GM12878 (cell line): ENCODE data around the gene SHC2. TPM values are rescaled to one million over a fixed set of nuclear protein-coding genes. Genes with fewer than 3 reads are reported as not detected.

Experiments
- ATAC-seq: fragments of 200-7000 bp; cut with Tn5 transposase; 3 replicates; pipeline ENCODE4 v1.9.1; 2020; ENCODE audit warnings: mild to moderate bottlenecking, moderate library complexity
- BruUV-seq: library from RNA; stranded (reverse); fragments of 400-500 nt; replicated peaks from 2 replicates; lab custom pipeline; 2021; lab: Mats Ljungman, UMichigan
- CTCF ChIA-PET: fragments of 300-600 bp; sonication (Branson Sonifier 250); formaldehyde crosslinking; extraction: SDS; loops from one replicate; lab custom pipeline; 2021; ENCODE audit warnings: inconsistent platforms; lab: Yijun Ruan, JAX
- POLR2A ChIA-PET: fragments of 350-600 bp; formaldehyde crosslinking; extraction: SDS; loops from one replicate; lab custom pipeline; 2021; ENCODE audit warnings: inconsistent platforms; lab: Charles Lee
- RAD21 ChIA-PET: fragments of 300-600 bp; sonication (Branson Sonifier 250); formaldehyde crosslinking; loops from one replicate; lab custom pipeline; 2023; ENCODE audit warnings: antibody characterized with exemption; ENCODE audit not compliant: unreplicated experiment; lab: Charles Lee
- SMC1A ChIA-PET: fragments of 300-600 bp; sonication (Branson Sonifier 250); formaldehyde crosslinking; loops from one replicate; lab custom pipeline; 2023; ENCODE audit not compliant: unreplicated experiment, uncharacterized antibody; lab: Charles Lee
- DNase-seq: peaks from one replicate; pipeline ENCODE4 v3.0.0-alpha.2; 2011; ENCODE audit warnings: low read depth, low spot score
- FAIRE-seq: peaks from 3 replicates; lab custom pipeline; 2011; peaks lifted over from hg19 to GRCh38; lab: Jason Lieb, UNC
- H2AFZ ChIP-seq: 2 replicates; pipeline ENCODE4 v1.6.0; 2011; ENCODE audit warnings: low read depth, low read length, control low read depth; ENCODE audit not compliant: control insufficient read depth
- H3K27ac ChIP-seq: 2 replicates; pipeline ENCODE4 v1.5.1; 2011; ENCODE audit warnings: control low read depth; ENCODE audit not compliant: control insufficient read depth, insufficient read depth
- H3K27me3 ChIP-seq, 2 experiments: replicated peaks in 1 of 2; 2 replicates each; pipeline versions ENCODE4 v1.6.0 to v1.6.1; 2011; ENCODE audit warnings: low read length in 1 of 2; ENCODE audit not compliant: control insufficient read depth in 2 of 2, insufficient read depth in 2 of 2
- H3K36me3 ChIP-seq, 2 experiments: 2 replicates each; pipeline ENCODE4 v1.5.1; 2011; ENCODE audit warnings: low read length in 1 of 2; ENCODE audit not compliant: control insufficient read depth in 2 of 2, insufficient read depth in 2 of 2
- H3K4me1 ChIP-seq: 2 replicates; pipeline ENCODE4 v1.6.1; 2011; ENCODE audit warnings: mild to moderate bottlenecking, low read length, moderate library complexity, mixed read lengths; ENCODE audit not compliant: control insufficient read depth, insufficient read depth
- H3K4me2 ChIP-seq: 2 replicates; pipeline ENCODE4 v1.6.0; 2011; ENCODE audit warnings: control low read depth; ENCODE audit not compliant: control insufficient read depth, insufficient read depth
- H3K4me3 ChIP-seq: fragments of 200-600 bp; sonication (generic); 2 replicates; pipeline ENCODE4 v1.5.1; 2016
- H3K79me2 ChIP-seq: 2 replicates; pipeline ENCODE4 v1.6.0; 2011; ENCODE audit warnings: low read length; ENCODE audit not compliant: control insufficient read depth, insufficient read depth
- H3K9ac ChIP-seq: 2 replicates; pipeline ENCODE4 v1.8.0; 2011; ENCODE audit warnings: low read length, control low read depth, mixed read lengths; ENCODE audit not compliant: control insufficient read depth, insufficient read depth
- H3K9me3 ChIP-seq: replicated peaks from 3 replicates; pipeline ENCODE4 v1.5.1; 2011; ENCODE audit warnings: mild to moderate bottlenecking, low read length; ENCODE audit not compliant: control insufficient read depth, insufficient read depth
- H4K20me1 ChIP-seq: 2 replicates; pipeline ENCODE4 v1.6.0; 2011; ENCODE audit not compliant: control insufficient read depth, insufficient read depth
- BMI1 ChIP-seq: fragments of 450-650 bp; IDR thresholded peaks from 2 replicates; pipeline ENCODE4 v1.6.1; 2016; ENCODE audit warnings: mild to moderate bottlenecking, moderate library complexity, borderline replicate concordance
- CEBPB ChIP-seq, 2 experiments: fragments of 150-350 bp in 1 of 2; IDR thresholded peaks; 2 replicates each; pipeline ENCODE4 v1.6.1; 2012 to 2014; ENCODE audit warnings: low read depth in 2 of 2, low read length in 2 of 2, borderline replicate concordance in 1 of 2, inconsistent platforms in 1 of 2
- EED ChIP-seq: sonication (generic); IDR thresholded peaks from 2 replicates; pipeline ENCODE4 v1.6.1; 2016; ENCODE audit warnings: antibody characterized with exemption, low read depth
- ESRRA ChIP-seq: IDR thresholded peaks from 2 replicates; pipeline ENCODE4 v1.6.1; 2012; ENCODE audit warnings: mild to moderate bottlenecking, low read length, improper control_type of control experiment
- HDGF ChIP-seq: fragments of 450-650 bp; IDR thresholded peaks from 2 replicates; pipeline ENCODE4 v1.6.1; 2016; ENCODE audit warnings: antibody characterized with exemption
- IRF4 ChIP-seq: IDR thresholded peaks from 2 replicates; pipeline ENCODE4 v1.6.1; 2011; ENCODE audit warnings: low read depth, low read length
- MTA3 ChIP-seq: IDR thresholded peaks from 2 replicates; pipeline ENCODE4 v1.6.1; 2012; ENCODE audit warnings: low read length, inconsistent platforms, borderline replicate concordance
- NFYB ChIP-seq: IDR thresholded peaks from 2 replicates; pipeline ENCODE4 v1.6.1; 2011; ENCODE audit warnings: low read depth, mild to moderate bottlenecking, low read length, improper control_type of control experiment, moderate library complexity; ENCODE audit not compliant: insufficient read depth
- PAX5 ChIP-seq: IDR thresholded peaks from 2 replicates; pipeline ENCODE4 v1.6.1; 2011; ENCODE audit warnings: low read depth, low read length, borderline replicate concordance
- POU2F2 ChIP-seq: IDR thresholded peaks from 3 replicates; pipeline ENCODE4 v1.6.1; 2011; ENCODE audit warnings: low read depth, mild to moderate bottlenecking, low read length, borderline replicate concordance
- RFX5 ChIP-seq: IDR thresholded peaks from 2 replicates; pipeline ENCODE4 v1.6.1; 2011; ENCODE audit warnings: low read depth, low read length, improper control_type of control experiment
- SRF ChIP-seq, 2 experiments: IDR thresholded peaks; 2 replicates each; pipeline ENCODE4 v1.6.1; 2011; ENCODE audit warnings: low read depth in 2 of 2, low read length in 2 of 2, mild to moderate bottlenecking in 1 of 2, moderate library complexity in 1 of 2
- WGBS: methylation state at CpG from one replicate; pipeline ENCODE4 v1.1.6; 2016; ENCODE audit warnings: low lambda C conversion rate; ENCODE audit not compliant: insufficient replicate concordance, insufficient coverage; ENCODE audit errors: missing lambda C conversion rate; 5-methylcytosine and 5-hydroxymethylcytosine counted together
- in situ Hi-C: fragments of 300-500 bp; cut with MboI; formaldehyde crosslinking; loops from 9 replicates; pipeline ENCODE4 v1.14.3; 2018; ENCODE audit warnings: mixed read lengths
- intact Hi-C: fragments of 100-400 bp; cut with micrococcal nuclease; formaldehyde crosslinking; loops from one replicate; pipeline ENCODE4 v1.14.2; 2022; ENCODE audit not compliant: unreplicated experiment
- polyA plus RNA-seq, 11 experiments: library from polyadenylated mRNA; depleted of rRNA in 4 of 11; unstranded in 6 of 11; stranded (reverse) in 5 of 11; fragments of >200 nt; fragmentation: Nextera tagmentation in 4 of 11; fragmentation: Illumina TruSeq in 1 of 11; extraction: Ambion mirVana in 4 of 11; extraction: Trizol in 1 of 11; gene quantifications; 1 replicate in 1 of 11; 2 replicates in 10 of 11; pipeline versions ENCODE4 v1.2.1 to v1.2.3, GENCODE V29; 2011 to 2016; ENCODE audit warnings: inconsistent platforms in 2 of 11, missing spikeins in 2 of 11, low read depth in 1 of 11
- total RNA-seq, 4 experiments: library from RNA; depleted of rRNA in 3 of 4; stranded (reverse); fragments of >200 nt in 3 of 4; fragmentation: Illumina TruSeq in 1 of 4; extraction: Trizol in 1 of 4; gene quantifications; 2 replicates each; pipeline versions ENCODE4 v1.2.1 to v1.2.3, GENCODE V29; 2013 to 2021
- TF ChIP-seq, protein P1 (sequence below): fragments of 450-650 bp; IDR thresholded peaks from 2 replicates; pipeline ENCODE4 v1.6.1; 2018; ENCODE audit warnings: mild to moderate bottlenecking, low read depth, moderate library complexity; ENCODE audit not compliant: partially characterized antibody

The SHC2 gene
- total and polyA plus RNA-seq, 10 of the 15 experiments (the other 5 are each of a cell fraction or from before 2014, with no cell fraction given), result 0.08 TPM; not detected in 9

DNA sequence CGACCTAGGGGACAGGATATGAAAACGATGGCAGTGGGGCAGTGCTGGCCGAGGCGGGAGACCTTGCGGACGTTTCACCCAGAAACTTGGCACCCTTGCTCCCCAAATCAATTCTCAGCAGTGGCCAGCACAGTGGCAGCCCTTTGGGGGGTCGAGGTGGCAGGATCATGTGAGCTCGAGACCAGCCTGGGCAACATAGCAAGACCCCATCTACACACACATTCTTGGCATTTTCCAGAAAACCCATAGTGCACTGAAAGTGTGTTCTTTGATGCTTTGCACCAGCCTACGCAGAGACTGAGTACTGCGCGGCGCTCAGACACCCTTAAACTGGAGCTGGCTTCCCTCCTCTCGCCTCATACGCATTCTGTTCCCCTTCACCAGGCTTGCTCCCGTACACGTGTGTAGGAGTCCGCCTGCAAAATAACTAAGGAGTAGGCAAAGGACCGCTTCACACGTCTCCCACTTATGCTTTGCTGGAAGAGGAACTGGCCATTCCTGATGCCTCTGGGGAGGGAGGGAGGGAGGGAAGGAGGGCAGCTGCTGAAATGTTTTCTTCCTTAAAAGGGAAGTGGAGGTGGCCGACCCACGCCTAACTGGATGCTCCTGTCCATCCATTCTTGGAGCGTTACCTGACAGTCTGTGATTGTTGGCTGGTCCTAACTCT is 92.7 kb downstream of the SHC2 start:
- H3K9me3 ChIP-seq, result no peaks in the 10 kb centered on the region
- intact Hi-C loops, result no loop called here
- SMC1A ChIA-PET, result no interaction called here
- H3K27ac ChIP-seq, result no peak overlapping the region
- no peaks in the 10 kb centered on the region for H3K4me1 ChIP-seq
- 58% methylated on average over 22 of the region's 22 CpGs for WGBS
- no peak overlapping the region for H3K9ac ChIP-seq
- POLR2A ChIA-PET, result no interaction called here
- H3K79me2 ChIP-seq, result no peaks in the 10 kb centered on the region
- no peak overlapping the region for H2AFZ ChIP-seq
- in situ Hi-C loops, result no loop called here
- no peaks in the 10 kb centered on the region for H3K36me3 ChIP-seq
- DNase-seq, result no peak
- H3K4me2 ChIP-seq, result no peak overlapping the region
- no peak overlapping the region for H3K4me3 ChIP-seq
- no peaks in the 10 kb centered on the region for H4K20me1 ChIP-seq
- TF ChIP-seq PAX5, result no peak
- no peak for TF ChIP-seq SRF (IDR thresholded peaks at IDR 0.05; ENCODE audit: low read depth in 2 of 2, low read length in 2 of 2)
- TF ChIP-seq ESRRA, result no peak
- TF ChIP-seq NFYB, result no peak
- no peak for TF ChIP-seq HDGF
- no peak for TF ChIP-seq MTA3
- TF ChIP-seq IRF4, result no peak
- no peak for TF ChIP-seq BMI1
- no peak for TF ChIP-seq POU2F2
- TF ChIP-seq CEBPB (IDR thresholded peaks at IDR 0.05; ENCODE audit: borderline replicate concordance in 1 of 2, low read depth in 2 of 2, low read length in 2 of 2), result no peak
- no peak for TF ChIP-seq RFX5
- TF ChIP-seq, protein P1, sequence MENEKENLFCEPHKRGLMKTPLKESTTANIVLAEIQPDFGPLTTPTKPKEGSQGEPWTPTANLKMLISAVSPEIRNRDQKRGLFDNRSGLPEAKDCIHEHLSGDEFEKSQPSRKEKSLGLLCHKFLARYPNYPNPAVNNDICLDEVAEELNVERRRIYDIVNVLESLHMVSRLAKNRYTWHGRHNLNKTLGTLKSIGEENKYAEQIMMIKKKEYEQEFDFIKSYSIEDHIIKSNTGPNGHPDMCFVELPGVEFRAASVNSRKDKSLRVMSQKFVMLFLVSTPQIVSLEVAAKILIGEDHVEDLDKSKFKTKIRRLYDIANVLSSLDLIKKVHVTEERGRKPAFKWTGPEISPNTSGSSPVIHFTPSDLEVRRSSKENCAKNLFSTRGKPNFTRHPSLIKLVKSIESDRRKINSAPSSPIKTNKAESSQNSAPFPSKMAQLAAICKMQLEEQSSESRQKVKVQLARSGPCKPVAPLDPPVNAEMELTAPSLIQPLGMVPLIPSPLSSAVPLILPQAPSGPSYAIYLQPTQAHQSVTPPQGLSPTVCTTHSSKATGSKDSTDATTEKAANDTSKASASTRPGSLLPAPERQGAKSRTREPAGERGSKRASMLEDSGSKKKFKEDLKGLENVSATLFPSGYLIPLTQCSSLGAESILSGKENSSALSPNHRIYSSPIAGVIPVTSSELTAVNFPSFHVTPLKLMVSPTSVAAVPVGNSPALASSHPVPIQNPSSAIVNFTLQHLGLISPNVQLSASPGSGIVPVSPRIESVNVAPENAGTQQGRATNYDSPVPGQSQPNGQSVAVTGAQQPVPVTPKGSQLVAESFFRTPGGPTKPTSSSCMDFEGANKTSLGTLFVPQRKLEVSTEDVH, result no peak
- no peak for TF ChIP-seq EED
- TF ChIP-seq, all 136 proteins: peak for 0
- no TSS peak for BruUV-seq
- CTCF ChIA-PET, result no interaction called here
- H3K27me3 ChIP-seq, result no peaks in the 10 kb centered on the region
- FAIRE-seq (no peak), ATAC-seq (no peak)
- RAD21 ChIA-PET, result no interaction called here
